Neural cell (in vitro differentiated cells): Measurements from ENCODE around the gene SPR. TPM values are rescaled to one million over a fixed set of nuclear protein-coding genes. Genes with fewer than 3 reads are reported as not detected.
A peak's percentile ranks its signal among the peaks of the same experiment; 100 is the strongest.

Experiments used
- H2AFZ ChIP-seq: fragments of 200-600, 300-800 bp; sonication (generic), shearing (Covaris generic); 2 replicates; pipeline ENCODE4 v1.6.0; 2014; ENCODE audit warnings: low read depth, mild to moderate bottlenecking, antibody characterized with exemption, low read length, moderate library complexity
- H3F3A ChIP-seq: fragments of 200-600 bp; shearing (Covaris generic); 2 replicates; pipeline ENCODE4 v1.6.1; 2016; ENCODE audit warnings: mild to moderate bottlenecking, moderate library complexity, mixed read lengths, antibody characterized with exemption, low read length; ENCODE audit not compliant: insufficient read depth, poor library complexity, severe bottlenecking
- H3K27ac ChIP-seq: fragments of 200-600, 300-800 bp; sonication (generic), shearing (Covaris generic); 2 replicates; pipeline ENCODE4 v1.5.1; 2014; ENCODE audit warnings: mild to moderate bottlenecking, low read length, moderate library complexity
- H3K27me3 ChIP-seq: fragments of 300-800, 200-600 bp; sonication (generic), shearing (Covaris generic); 2 replicates; pipeline ENCODE4 v1.6.0; 2014; ENCODE audit warnings: mild to moderate bottlenecking, low read depth, low read length, moderate library complexity; ENCODE audit not compliant: insufficient read depth
- H3K36me3 ChIP-seq: fragments of 300-800, 200-600 bp; sonication (generic), shearing (Covaris generic); 2 replicates; pipeline ENCODE4 v1.5.1; 2014; ENCODE audit warnings: mild to moderate bottlenecking, antibody characterized with exemption, low read length, moderate library complexity; ENCODE audit not compliant: insufficient read depth
- H3K4me2 ChIP-seq: fragments of 300-800, 200-600 bp; sonication (generic), shearing (Covaris generic); 2 replicates; pipeline ENCODE4 v1.6.0; 2014; ENCODE audit warnings: mild to moderate bottlenecking, low read length
- H3K4me3 ChIP-seq: fragments of 300-800, 200-600 bp; sonication (generic), shearing (Covaris generic); 2 replicates; pipeline ENCODE4 v1.5.1; 2014; ENCODE audit warnings: mild to moderate bottlenecking, low read length, moderate library complexity
- H3K79me2 ChIP-seq: fragments of 200-600 bp; shearing (Covaris generic); replicated peaks from 2 replicates; pipeline ENCODE4 v1.6.0; 2014; ENCODE audit warnings: mild to moderate bottlenecking, low read length, moderate library complexity; ENCODE audit not compliant: insufficient read depth
- H3K9ac ChIP-seq: fragments of 300-800, 200-600 bp; sonication (generic), shearing (Covaris generic); 2 replicates; pipeline ENCODE4 v1.6.1; 2016; ENCODE audit warnings: mild to moderate bottlenecking, low read length, mixed read lengths
- H3K9me2 ChIP-seq: fragments of 200-600 bp; shearing (Covaris generic); 2 replicates; pipeline ENCODE4 v1.6.1; 2016; ENCODE audit warnings: mild to moderate bottlenecking, low read length, mixed read lengths; ENCODE audit not compliant: insufficient read depth
- H3K9me3 ChIP-seq: fragments of 200-600, 300-800 bp; sonication (generic), shearing (Covaris generic); 2 replicates; pipeline ENCODE4 v1.6.1; 2016; ENCODE audit warnings: mild to moderate bottlenecking, mixed run types, low read length, moderate library complexity, mixed read lengths
- H4K20me1 ChIP-seq: fragments of 200-600 bp; shearing (Covaris generic); 2 replicates; pipeline ENCODE4 v1.6.1; 2016; ENCODE audit warnings: mild to moderate bottlenecking, mixed run types; ENCODE audit not compliant: insufficient read depth
- CTCF ChIP-seq: fragments of 450-650 bp; IDR thresholded peaks from 2 replicates; pipeline ENCODE4 v1.5.1; 2014; ENCODE audit warnings: antibody characterized with exemption, mild to moderate bottlenecking, moderate library complexity; ENCODE audit not compliant: poor library complexity, severe bottlenecking
- EP300 ChIP-seq: fragments of 450-650 bp; conservative IDR thresholded peaks from 2 replicates; pipeline ENCODE4 v1.6.1; 2014; ENCODE audit warnings: antibody characterized with exemption, mild to moderate bottlenecking, moderate library complexity; ENCODE audit not compliant: poor library complexity, severe bottlenecking
- EZH2 ChIP-seq: fragments of 200-600, 300-800 bp; shearing (Covaris generic), sonication (generic); IDR thresholded peaks from 2 replicates; pipeline ENCODE4 v1.6.1; 2014; ENCODE audit warnings: antibody characterized with exemption, low read length, borderline replicate concordance, mild to moderate bottlenecking; ENCODE audit not compliant: insufficient read depth, poor library complexity, severe bottlenecking
- MXI1 ChIP-seq: fragments of 450-650 bp; conservative IDR thresholded peaks from 2 replicates; pipeline ENCODE4 v1.6.1; 2014; ENCODE audit warnings: antibody characterized with exemption, mild to moderate bottlenecking; ENCODE audit not compliant: poor library complexity, severe bottlenecking
- POLR2AphosphoS5 ChIP-seq: IDR thresholded peaks from 2 replicates; pipeline ENCODE4 v1.6.1; 2012
- RAD21 ChIP-seq: fragments of 450-650 bp; conservative IDR thresholded peaks from 2 replicates; pipeline ENCODE4 v1.6.1; 2014; ENCODE audit warnings: antibody characterized with exemption, mild to moderate bottlenecking, moderate library complexity
- SMC3 ChIP-seq: fragments of 450-650 bp; conservative IDR thresholded peaks from 2 replicates; pipeline ENCODE4 v1.6.1; 2014; ENCODE audit warnings: antibody characterized with exemption, mild to moderate bottlenecking, moderate library complexity; ENCODE audit not compliant: poor library complexity
- TAF1 ChIP-seq: IDR thresholded peaks from 2 replicates; pipeline ENCODE4 v1.6.1; 2012; ENCODE audit warnings: low read depth
- polyA plus RNA-seq: library from polyadenylated mRNA; depleted of rRNA; stranded (reverse); fragments of >200 nt; gene quantifications from 2 replicates; pipeline ENCODE4 v1.2.3, GENCODE V29; 2014
- TF ChIP-seq, protein P1 (sequence below): IDR thresholded peaks from 2 replicates; pipeline ENCODE4 v1.6.1; 2012; ENCODE audit warnings: borderline replicate concordance

SPR gene
- polyA plus RNA-seq, 1 donor from 2014 or later = 1.8 TPM

GRCh38 chr2:72915320-72915906, 28.2 kb downstream of the SPR start:
- H4K20me1 ChIP-seq = no peaks in the 10 kb centered on the region

GRCh38 chr2:72915907-72916742, 28.9 kb downstream of the SPR start:
- Histone ChIP-seq H3K27me3 (peaks cover 91% of the 10 kb centered on the region), H3K9me2 (no peaks in the 10 kb centered on the region), H2AFZ (no peak overlapping the region), H3F3A (no peaks in the 10 kb centered on the region), H4K20me1 (no peaks in the 10 kb centered on the region), H3K9ac (peak overlapping the region; percentile 16), H3K9me3 (no peaks in the 10 kb centered on the region), H3K79me2 (peaks cover 8% of the 10 kb centered on the region), H3K36me3 (no peaks in the 10 kb centered on the region), H3K27ac (no peak overlapping the region), H3K4me2 (no peak overlapping the region), H3K4me3 (peak overlapping the region; percentile 67)
- TF ChIP-seq TAF1 (no peak), EP300 (no peak), SMC3 (no peak), EZH2 (peak; percentile 43)

More at GRCh38 chr2:72915320-72915906, 28.2 kb downstream of the SPR start:
- H3K79me2 ChIP-seq = peaks cover 8% of the 10 kb centered on the region
- peak overlapping the region; percentile 16 for H3K9ac ChIP-seq
- no peaks in the 10 kb centered on the region for H3F3A ChIP-seq
- no peak overlapping the region for H3K27ac ChIP-seq
- no peaks in the 10 kb centered on the region for H3K36me3 ChIP-seq
- no peak overlapping the region for H3K4me2 ChIP-seq
- TF ChIP-seq EZH2 (no peak), CTCF (no peak), EP300 (no peak), TAF1 (no peak), MXI1 (no peak), RAD21 (no peak), SMC3 (no peak), POLR2AphosphoS5 (no peak)
- TF ChIP-seq, protein P1, sequence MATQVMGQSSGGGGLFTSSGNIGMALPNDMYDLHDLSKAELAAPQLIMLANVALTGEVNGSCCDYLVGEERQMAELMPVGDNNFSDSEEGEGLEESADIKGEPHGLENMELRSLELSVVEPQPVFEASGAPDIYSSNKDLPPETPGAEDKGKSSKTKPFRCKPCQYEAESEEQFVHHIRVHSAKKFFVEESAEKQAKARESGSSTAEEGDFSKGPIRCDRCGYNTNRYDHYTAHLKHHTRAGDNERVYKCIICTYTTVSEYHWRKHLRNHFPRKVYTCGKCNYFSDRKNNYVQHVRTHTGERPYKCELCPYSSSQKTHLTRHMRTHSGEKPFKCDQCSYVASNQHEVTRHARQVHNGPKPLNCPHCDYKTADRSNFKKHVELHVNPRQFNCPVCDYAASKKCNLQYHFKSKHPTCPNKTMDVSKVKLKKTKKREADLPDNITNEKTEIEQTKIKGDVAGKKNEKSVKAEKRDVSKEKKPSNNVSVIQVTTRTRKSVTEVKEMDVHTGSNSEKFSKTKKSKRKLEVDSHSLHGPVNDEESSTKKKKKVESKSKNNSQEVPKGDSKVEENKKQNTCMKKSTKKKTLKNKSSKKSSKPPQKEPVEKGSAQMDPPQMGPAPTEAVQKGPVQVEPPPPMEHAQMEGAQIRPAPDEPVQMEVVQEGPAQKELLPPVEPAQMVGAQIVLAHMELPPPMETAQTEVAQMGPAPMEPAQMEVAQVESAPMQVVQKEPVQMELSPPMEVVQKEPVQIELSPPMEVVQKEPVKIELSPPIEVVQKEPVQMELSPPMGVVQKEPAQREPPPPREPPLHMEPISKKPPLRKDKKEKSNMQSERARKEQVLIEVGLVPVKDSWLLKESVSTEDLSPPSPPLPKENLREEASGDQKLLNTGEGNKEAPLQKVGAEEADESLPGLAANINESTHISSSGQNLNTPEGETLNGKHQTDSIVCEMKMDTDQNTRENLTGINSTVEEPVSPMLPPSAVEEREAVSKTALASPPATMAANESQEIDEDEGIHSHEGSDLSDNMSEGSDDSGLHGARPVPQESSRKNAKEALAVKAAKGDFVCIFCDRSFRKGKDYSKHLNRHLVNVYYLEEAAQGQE = no peak
- no peaks in the 10 kb centered on the region for H3K9me2 ChIP-seq
- H3K9me3 ChIP-seq = no peaks in the 10 kb centered on the region
- H2AFZ ChIP-seq = no peak overlapping the region
- H3K27me3 ChIP-seq = peaks cover 83% of the 10 kb centered on the region
- H3K4me3 ChIP-seq = peak overlapping the region; percentile 67
